Motor neuron (in vitro differentiated cells): ENCODE data around the gene GNA15. TPM values are rescaled to one million over a fixed set of nuclear protein-coding genes. Genes with fewer than 3 reads are reported as not detected.
A peak's percentile ranks its signal among the peaks of the same experiment; 100 is the strongest.
"Not testable (repeated sequence)": the region's sequence is repeated elsewhere in the genome, so short reads cannot be mapped to it uniquely, and the experiment has no call there.

ENCODE experiments used
- ATAC-seq, 8 experiments: fragments of 200-7000 bp; cut with Tn5 transposase; replicated peaks in 6 of 8; 2 replicates each; pipeline ENCODE4 v1.8.0; 2021; ENCODE audit warnings: mild to moderate bottlenecking in 8 of 8, moderate library complexity in 8 of 8
- H3K27ac ChIP-seq, 2 donors: fragments of 250-450 bp; sonication (Bioruptor Pico); 2 replicates each; pipeline ENCODE4 v1.9.0; 2021; ENCODE audit warnings: antibody characterized with exemption in 2 of 2, mild to moderate bottlenecking in 2 of 2, moderate library complexity in 1 of 2
- H3K4me1 ChIP-seq, 2 donors: fragments of 250-450 bp; sonication (Bioruptor Pico); replicated peaks in 1 of 2; 2 replicates each; pipeline ENCODE4 v1.6.1; 2021; ENCODE audit warnings: antibody characterized with exemption in 2 of 2, mild to moderate bottlenecking in 2 of 2, moderate library complexity in 1 of 2
- H3K4me3 ChIP-seq, 5 donors: fragments of 250-450 bp; sonication (Bioruptor Pico); 2 replicates each; pipeline ENCODE4 v1.9.0; 2021; ENCODE audit warnings: antibody characterized with exemption in 5 of 5, mild to moderate bottlenecking in 5 of 5, moderate library complexity in 4 of 5
- WGBS, 10 experiments: fragments of 450-650 bp; shearing (Covaris generic); methylation state at CpG; one replicate each; pipeline ENCODE4 v1.0.0; 2022; 5-methylcytosine and 5-hydroxymethylcytosine counted together
- in situ Hi-C, 9 experiments: fragments of 400-800 bp; cut with MboI; loops; one replicate each; pipeline ENCODE4 v1.15.0; 2021; ENCODE audit warnings: low sequenced_read_pairs in 9 of 9, low pct_unique_long_range_greater_than_20kb in 2 of 9; ENCODE audit not compliant: unreplicated experiment in 9 of 9
- total RNA-seq, 8 experiments: library from RNA; unstranded; fragments of 300-600 nt; gene quantifications; 2 replicates each; pipeline versions ENCODE4 v1.2.3 to v1.2.4, GENCODE V29; 2022

Gene GNA15
- total RNA-seq, 8 experiments from 2014 or later: 0.22 to 1.3 (median 0.46) TPM; not detected in 4

GRCh38 chr19:3149089-3149488 is 13.3 kb downstream of the GNA15 start:
- Histone ChIP-seq H3K4me1 (no peaks in the 10 kb centered on the region), H3K27ac (no peak overlapping the region), H3K4me3 (no peak overlapping the region)
- WGBS, 10 experiments: 40 to 90% (median 85%) methylated on average over 2 to 4 of the region's 6 CpGs; no CpG with 5 or more reads in 7 of the 10 experiments
- no peak for ATAC-seq
- in situ Hi-C loops: no loop called here

DNA sequence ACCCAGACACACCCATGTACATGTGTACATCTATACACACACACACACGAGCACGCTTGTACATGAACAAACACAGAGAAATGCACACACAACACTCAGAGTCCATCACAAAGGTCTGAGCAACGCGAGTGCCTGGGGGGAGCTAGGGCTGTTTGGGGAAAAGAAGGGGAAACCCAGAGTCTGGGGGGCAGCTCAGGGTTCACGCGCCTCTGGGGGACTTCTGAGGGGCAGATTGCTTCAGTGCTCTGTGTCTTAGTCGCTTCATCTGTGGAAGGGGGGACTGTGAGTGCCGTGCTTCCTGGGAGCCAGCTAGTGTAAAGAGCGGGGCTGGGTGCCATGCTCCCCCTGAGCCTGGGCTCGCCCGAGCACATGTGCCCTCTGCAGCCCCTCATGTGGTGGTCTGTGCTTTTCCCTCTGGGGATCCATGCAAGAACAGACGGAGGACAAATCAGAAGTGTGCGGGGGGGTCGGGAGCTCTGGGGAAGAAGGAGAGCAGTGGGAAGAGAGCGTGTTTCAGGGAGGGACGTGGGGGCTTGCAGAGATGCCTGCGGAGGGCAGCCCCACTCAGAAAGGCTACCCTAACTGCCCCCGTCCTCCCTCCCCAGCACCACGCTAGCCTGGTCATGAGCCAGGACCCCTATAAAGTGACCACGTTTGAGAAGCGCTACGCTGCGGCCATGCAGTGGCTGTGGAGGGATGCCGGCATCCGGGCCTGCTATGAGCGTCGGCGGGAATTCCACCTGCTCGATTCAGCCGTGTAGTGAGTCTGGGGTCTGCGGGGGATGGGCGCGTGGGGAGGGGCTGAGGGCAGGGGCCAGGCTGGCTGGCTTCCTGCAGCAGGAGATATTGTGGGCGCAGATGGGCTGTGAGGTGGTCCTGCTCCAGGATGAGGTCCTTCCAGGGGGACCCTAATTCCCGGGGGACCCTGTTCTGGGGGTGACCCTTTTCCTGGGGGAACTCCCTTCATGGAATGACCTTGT is 14.0 kb downstream of the GNA15 start:
- Histone ChIP-seq H3K4me3 (no peak overlapping the region), H3K27ac (no peak overlapping the region), H3K4me1 (no peaks in the 10 kb centered on the region)
- in situ Hi-C loops: loop anchor here in 5 of 9 experiments (25.0 kb wide), 1 partner anchor 188 kb away; no protein-coding TSS in a partner anchor
- no peak for ATAC-seq
- WGBS, 10 experiments: 80 to 85% methylated on average over 1 to 4 of the region's 35 CpGs; no CpG with 5 or more reads in 8 of the 10 experiments

- 20 to 90% (median 47%) methylated on average over 1 to 3 of the region's 5 CpGs; no CpG with 5 or more reads in 5 of the 10 experiments for WGBS, 10 experiments
- no peaks in the 10 kb centered on the region for H3K4me1 ChIP-seq
- in situ Hi-C loops: loop anchor here in 5 of 9 experiments (25.0 kb wide), 1 partner anchor 189 kb away; no protein-coding TSS in a partner anchor
- no peak overlapping the region for H3K27ac ChIP-seq
- H3K4me3 ChIP-seq: no peak overlapping the region
- ATAC-seq: no peak
Measured at GRCh38 chr19:3150739-3151329, 15.0 kb downstream of the GNA15 start.

GRCh38 chr19:3151563-3152418 is 16.0 kb downstream of the GNA15 start:
- ATAC-seq: peak in 2 of 8 experiments; percentile 15 to 18
- no peak overlapping the region for H3K27ac ChIP-seq
- no peak overlapping the region for H3K4me3 ChIP-seq
- H3K4me1 ChIP-seq: no peaks in the 10 kb centered on the region
- in situ Hi-C loops: loop anchor here in 5 of 9 experiments (25.0 kb wide), 1 partner anchor 189 kb away; no protein-coding TSS in a partner anchor
- WGBS, 10 experiments: 0 to 58% (median 32%) methylated on average over 1 to 12 of the region's 14 CpGs; no CpG with 5 or more reads in 3 of the 10 experiments

DNA sequence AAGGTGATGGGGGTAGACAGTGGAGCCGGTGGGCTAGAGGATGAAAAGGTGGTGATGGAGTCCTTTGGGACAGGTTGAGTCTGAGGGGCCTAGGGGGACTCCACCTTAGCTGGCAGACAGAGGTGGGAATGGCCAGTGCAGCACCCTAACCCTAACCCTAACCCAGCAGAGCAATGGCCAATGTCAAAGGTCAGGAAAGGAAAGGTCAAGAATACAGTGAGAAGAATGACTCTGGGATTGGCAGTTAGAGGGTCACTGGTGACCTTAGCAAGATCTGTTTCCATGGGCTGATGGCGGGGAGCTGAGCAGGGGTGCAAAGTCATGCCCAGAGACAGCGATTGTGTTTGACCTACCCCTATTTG is 16.6 kb downstream of the GNA15 start:
- ATAC-seq: no peak
- in situ Hi-C loops: loop anchor here in 5 of 9 experiments (25.0 kb wide), 1 partner anchor 190 kb away; no protein-coding TSS in a partner anchor
- WGBS, 10 experiments: 40 to 83% (median 69%) methylated on average over 1 to 3 of the region's 3 CpGs; no CpG with 5 or more reads in 4 of the 10 experiments
- Histone ChIP-seq H3K27ac (no peak overlapping the region), H3K4me1 (no peaks in the 10 kb centered on the region), H3K4me3 (no peak overlapping the region)

GRCh38 chr19:3153286-3154230 is 17.7 kb downstream of the GNA15 start:
- whole genome bisulfite sequencing, 10 experiments: 44 to 82% (median 61%) methylated on average over 2 to 3 of the region's 3 CpGs; no CpG with 5 or more reads in 2 of the 10 experiments
- in situ Hi-C loops: loop anchor here in 5 of 9 experiments (25.0 kb wide), 1 partner anchor 191 kb away; no protein-coding TSS in a partner anchor
- Histone ChIP-seq H3K4me3 (no peak overlapping the region), H3K27ac (no peak overlapping the region), H3K4me1 (no peaks in the 10 kb centered on the region)
- no peak for ATAC-seq

DNA sequence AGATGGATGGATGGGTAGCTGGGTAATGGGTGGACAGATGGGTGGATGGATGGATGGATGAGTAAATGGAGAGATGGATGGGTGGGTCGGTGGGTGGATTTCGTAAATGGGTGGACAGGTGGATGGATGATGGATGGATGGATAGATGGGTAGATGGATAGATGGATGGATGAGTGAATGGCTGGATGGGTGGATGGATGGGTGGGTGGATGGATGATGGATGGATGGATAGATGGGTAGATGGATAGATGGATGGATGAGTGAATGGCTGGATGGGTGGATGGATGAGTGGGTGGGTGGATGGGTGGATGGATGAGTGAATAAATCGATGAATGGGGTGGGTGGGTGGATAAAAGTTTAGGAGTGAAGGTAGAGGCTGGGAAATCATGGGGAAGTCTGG is 18.6 kb downstream of the GNA15 start:
- 56 to 89% (median 60%) methylated on average over 1 to 3 of the region's 3 CpGs; no CpG with 5 or more reads in 5 of the 10 experiments for WGBS, 10 experiments
- not testable (repeated sequence) for H3K4me3 ChIP-seq, H3K4me1 ChIP-seq, H3K27ac ChIP-seq, ATAC-seq
- in situ Hi-C loops: loop anchor here in 5 of 9 experiments (25.0 kb wide), 1 partner anchor 192 kb away; no protein-coding TSS in a partner anchor

- Histone ChIP-seq H3K4me3 (no peak overlapping the region), H3K4me1 (no peaks in the 10 kb centered on the region), H3K27ac (no peak overlapping the region)
- 3 to 84% (median 7%) methylated on average over 2 to 5 of the region's 21 CpGs; no CpG with 5 or more reads in 5 of the 10 experiments for WGBS, 10 experiments
- in situ Hi-C loops: loop anchor here in 5 of 9 experiments (25.0 kb wide), 1 partner anchor 193 kb away; no protein-coding TSS in a partner anchor
- peak in 4 of 8 experiments; percentile 18 to 96 (median 81) for ATAC-seq
Measured at GRCh38 chr19:3154957-3155736, 19.3 kb downstream of the GNA15 start.

DNA sequence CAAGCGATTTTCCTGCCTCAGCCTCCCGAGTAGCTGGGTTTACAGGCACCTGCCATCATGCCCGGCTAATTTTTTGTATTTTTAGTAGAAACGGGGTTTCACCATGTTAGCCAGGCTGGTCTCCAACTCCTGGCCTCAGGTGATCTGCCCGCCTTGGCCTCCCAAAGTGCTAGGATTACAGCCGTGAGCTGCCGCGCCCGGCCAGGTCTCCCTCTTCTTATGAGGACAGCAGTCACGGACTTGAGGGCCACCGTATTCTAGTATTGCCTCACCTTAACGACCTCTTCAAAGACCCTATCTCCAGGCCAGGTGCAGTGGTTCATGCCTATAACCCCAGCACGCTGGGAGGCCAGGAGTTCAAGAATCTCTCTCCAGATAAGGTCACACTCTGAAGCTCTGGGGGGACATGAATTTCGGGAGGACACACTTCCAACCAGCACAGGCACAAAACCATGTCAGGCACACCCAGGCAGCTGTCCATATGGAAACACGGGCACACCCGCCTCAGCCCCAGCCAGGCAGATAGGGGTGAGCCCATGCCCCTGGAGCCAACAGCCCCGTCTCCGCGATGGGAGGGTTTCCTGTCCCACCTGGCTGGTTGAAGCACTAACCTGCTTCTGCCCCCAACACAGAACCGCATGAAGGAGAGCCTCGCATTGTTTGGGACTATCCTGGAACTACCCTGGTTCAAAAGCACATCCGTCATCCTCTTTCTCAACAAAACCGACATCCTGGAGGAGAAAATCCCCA is 21.4 kb downstream of the GNA15 start:
- H3K4me3 ChIP-seq: no peak overlapping the region
- H3K4me1 ChIP-seq: no peaks in the 10 kb centered on the region
- peak in 1 of 8 experiments; percentile 15 for ATAC-seq
- in situ Hi-C loops: loop anchor here in 5 of 9 experiments (25.0 kb wide), 1 partner anchor 195 kb away; no protein-coding TSS in a partner anchor
- no peak overlapping the region for H3K27ac ChIP-seq
- 27 to 100% (median 80%) methylated on average over 1 to 13 of the region's 23 CpGs; no CpG with 5 or more reads in 2 of the 10 experiments for WGBS, 10 experiments

DNA sequence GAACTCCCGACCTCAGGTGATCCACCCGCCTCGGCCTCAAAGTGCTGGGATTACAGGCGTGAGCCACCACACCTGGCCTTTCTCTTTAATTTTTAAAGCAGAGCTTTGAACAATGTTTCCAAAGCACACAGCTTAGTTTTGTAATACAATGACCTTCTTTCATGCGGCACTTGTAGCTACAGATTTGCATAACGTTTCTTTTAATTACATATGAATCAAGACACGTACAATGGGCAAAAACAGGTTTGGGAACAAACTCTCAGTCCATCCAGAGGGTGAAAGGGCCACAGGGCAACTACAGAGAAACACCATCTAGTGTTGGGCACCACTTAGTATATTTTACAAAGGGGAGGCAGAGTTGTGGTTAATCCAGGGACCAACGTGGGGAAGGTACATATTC is 23.7 kb downstream of the GNA15 start:
- in situ Hi-C loops: loop anchor here in 5 of 9 experiments (25.0 kb wide), 1 partner anchor 197 kb away; no protein-coding TSS in a partner anchor
- Histone ChIP-seq H3K27ac (no peak overlapping the region), H3K4me1 (no peaks in the 10 kb centered on the region), H3K4me3 (no peak overlapping the region)
- WGBS, 10 experiments: 23 to 100% (median 45%) methylated on average over 1 to 7 of the region's 8 CpGs; no CpG with 5 or more reads in 2 of the 10 experiments
- ATAC-seq: no peak
